Transverse colon (tissue), 4 donors: ENCODE results near the gene DYRK1B. TPM values are rescaled to one million over a fixed set of nuclear protein-coding genes. Genes with fewer than 3 reads are reported as not detected.

Experiments
- DNase-seq: peaks from one replicate; pipeline ENCODE4 v3.0.0-alpha.2; 2019
- H3K27ac ChIP-seq, 4 donors: fragments of 200-600 bp; sonication (generic); 2 replicates each; pipeline ENCODE4 v1.5.1; 2016 to 2018; ENCODE audit warnings: inconsistent platforms in 4 of 4
- H3K27me3 ChIP-seq: fragments of 200-600 bp; sonication (generic); 2 replicates; pipeline ENCODE4 v1.5.1; 2017; ENCODE audit warnings: inconsistent platforms
- H3K36me3 ChIP-seq, 4 donors: fragments of 200-600 bp; sonication (generic); 2 replicates each; pipeline ENCODE4 v1.5.1; 2017 to 2019; ENCODE audit warnings: inconsistent platforms in 4 of 4
- H3K4me1 ChIP-seq, 4 donors: fragments of 200-600 bp; sonication (generic); 2 replicates each; pipeline ENCODE4 v1.5.1; 2017 to 2020; ENCODE audit warnings: inconsistent platforms in 4 of 4
- H3K4me3 ChIP-seq, 4 donors: fragments of 200-600 bp; sonication (generic); 1 replicate in 1 of 4; 2 replicates in 3 of 4; pipeline versions ENCODE4 v1.5.1 to v1.6.1; 2017 to 2019; ENCODE audit warnings: inconsistent platforms in 4 of 4
- H3K9me3 ChIP-seq, 2 donors: fragments of 200-600 bp; sonication (generic); 2 replicates each; pipeline ENCODE4 v1.5.1; 2017 to 2019; ENCODE audit warnings: inconsistent platforms in 2 of 2
- CTCF ChIP-seq, 5 experiments: fragments of 200-600 bp in 3 of 5; fragments of 450-650 bp in 2 of 5; sonication (generic) in 3 of 5; IDR thresholded peaks; 1 replicate in 2 of 5; 2 replicates in 3 of 5; pipeline ENCODE4 v1.5.1; 2016 to 2017; ENCODE audit warnings: antibody characterized with exemption in 5 of 5, inconsistent platforms in 3 of 5, mild to moderate bottlenecking in 2 of 5, moderate library complexity in 1 of 5
- EP300 ChIP-seq: sonication (generic); formaldehyde crosslinking; IDR thresholded peaks from one replicate; pipeline ENCODE4 v1.6.1; 2017; ENCODE audit warnings: antibody characterized with exemption, low read depth
- POLR2A ChIP-seq: fragments of 450-650 bp; IDR thresholded peaks from one replicate; pipeline ENCODE4 v1.6.1; 2016; ENCODE audit warnings: antibody characterized with exemption, mild to moderate bottlenecking, moderate library complexity
- POLR2AphosphoS5 ChIP-seq, 3 donors: sonication (generic); formaldehyde crosslinking; IDR thresholded peaks; one replicate each; pipeline ENCODE4 v1.6.1; 2016; ENCODE audit warnings: antibody characterized with exemption in 3 of 3
- WGBS, 2 donors: methylation state at CpG; one replicate each; pipeline ENCODE4 v1.1.5; 2018; ENCODE audit warnings: low coverage in 1 of 2; 5-methylcytosine and 5-hydroxymethylcytosine counted together
- in situ Hi-C, 4 donors: fragments of 200-750 bp; cut with MboI; loops; one replicate each; pipeline versions ENCODE4 v1.15.0 to v1.15.1; 2017; ENCODE audit warnings: low sequenced_read_pairs in 3 of 4, low pct_ligation_motif_present in 1 of 4, low pct_unique_long_range_greater_than_20kb in 1 of 4
- intact Hi-C: fragments of 100-400 bp; cut with DNase I; formaldehyde crosslinking; loops from one replicate; pipeline ENCODE4 v1.15.1; 2023; ENCODE audit warnings: low total_unique reads
- total RNA-seq, 4 donors: library from RNA; depleted of rRNA; stranded (reverse); fragments of >200 nt; gene quantifications; one replicate each; pipeline ENCODE4 v1.1.0, GENCODE V29; 2016

The DYRK1B gene
- total RNA-seq, 4 donors from 2014 or later: 13.3 to 16.1 (median 15.1) TPM

- Histone ChIP-seq H3K36me3 (peaks cover 0 to 29% (median 7%) of the 10 kb centered on the region in 4 donors), H3K4me1 (peaks cover 9 to 14% (median 13%) of the 10 kb centered on the region in 4 donors), H3K27ac (peak overlapping the region; percentile 40 to 85 (median 76)), H3K27me3 (no peaks in the 10 kb centered on the region), H3K9me3 (no peaks in the 10 kb centered on the region), H3K4me3 (no peak overlapping the region)
- intact Hi-C loops (no loop called here), in situ Hi-C loops (no loop called here)
- WGBS, 2 donors: 85% methylated on average over 11 of the region's 11 CpGs; no CpG with 5 or more reads in 1 of the 2 donors
- DNase-seq: no peak
- TF ChIP-seq EP300: no peak
- no peak for TF ChIP-seq POLR2AphosphoS5 (IDR thresholded peaks at IDR 0.05)
- TF ChIP-seq CTCF (IDR thresholded peaks at IDR 0.05): no peak
- no peak for TF ChIP-seq POLR2A
These were observed 8.9 kb downstream of the DYRK1B start for GRCh38 chr19:39825093-39825463.

GRCh38 chr19:39824143-39825092 is 9.5 kb downstream of the DYRK1B start:
- H3K36me3 ChIP-seq: peaks cover 0 to 22% (median 7%) of the 10 kb centered on the region in 4 donors
- peak overlapping the region; percentile 69 to 85 (median 76) for H3K27ac ChIP-seq
- no peaks in the 10 kb centered on the region for H3K27me3 ChIP-seq
- H3K9me3 ChIP-seq: no peaks in the 10 kb centered on the region
- peak overlapping the region; percentile 47 to 77 (median 65) for H3K4me3 ChIP-seq
- intact Hi-C loops: no loop called here
- in situ Hi-C loops: no loop called here
- peak; percentile 91 for DNase-seq
- peaks cover 9 to 14% (median 13%) of the 10 kb centered on the region in 4 donors for H3K4me1 ChIP-seq
- WGBS, 2 donors: 6 to 10% methylated on average over 12 to 47 of the region's 47 CpGs
- TF ChIP-seq CTCF (IDR thresholded peaks at IDR 0.05) (peak in 2 of 5 experiments; percentile 27 to 48), EP300 (no peak), POLR2AphosphoS5 (IDR thresholded peaks at IDR 0.05) (peak; percentile 47 to 82 (median 80)), POLR2A (peak; percentile 64)

GRCh38 chr19:39823686-39824085 is 10.3 kb downstream of the DYRK1B start:
- Histone ChIP-seq H3K4me3 (peak overlapping the region; percentile 47 to 77 (median 65)), H3K4me1 (peaks cover 9 to 14% (median 13%) of the 10 kb centered on the region in 4 donors), H3K27ac (peak overlapping the region; percentile 69 to 85 (median 76)), H3K27me3 (no peaks in the 10 kb centered on the region), H3K36me3 (peaks cover 0 to 20% (median 6%) of the 10 kb centered on the region in 4 donors), H3K9me3 (no peaks in the 10 kb centered on the region)
- TF ChIP-seq POLR2AphosphoS5 (IDR thresholded peaks at IDR 0.05) (no peak), CTCF (IDR thresholded peaks at IDR 0.05) (no peak), POLR2A (no peak), EP300 (no peak)
- in situ Hi-C loops (no loop called here), intact Hi-C loops (no loop called here)
- DNase-seq: no peak
- WGBS, 2 donors: 19 to 38% methylated on average over 7 of the region's 7 CpGs

GRCh38 chr19:39820696-39821095 is 13.3 kb downstream of the DYRK1B start:
- Histone ChIP-seq H3K36me3 (peaks cover 0 to 2% (median under 1%) of the 10 kb centered on the region in 4 donors), H3K27me3 (no peaks in the 10 kb centered on the region), H3K9me3 (no peaks in the 10 kb centered on the region), H3K4me1 (peaks cover 9 to 14% (median 13%) of the 10 kb centered on the region in 4 donors), H3K4me3 (no peak overlapping the region), H3K27ac (no peak overlapping the region)
- no peak for DNase-seq
- WGBS, 2 donors: 83 to 97% methylated on average over 4 to 6 of the region's 6 CpGs
- TF ChIP-seq EP300: no peak
- intact Hi-C loops (no loop called here), in situ Hi-C loops (no loop called here)
